GM12864 (cell line): ENCODE data around the gene TOP3B.

Source experiments
- DNase-seq: peaks from one replicate; pipeline ENCODE4 v3.0.0-alpha.2; 2011; ENCODE audit warnings: low read depth
- H3K4me3 ChIP-seq: 2 replicates; pipeline ENCODE4 v1.5.1; 2011; ENCODE audit warnings: mild to moderate bottlenecking, low read depth, low read length, control low read depth
- TF ChIP-seq, protein P1 (sequence below): IDR thresholded peaks from 2 replicates; pipeline ENCODE4 v1.5.1; 2011; ENCODE audit warnings: low read depth, mild to moderate bottlenecking, moderate library complexity, low read length, control low read depth, inconsistent platforms; ENCODE audit errors: missing control alignments

Gene TOP3B

GRCh38 chr22:22011964-22012363 lies 29.4 kb upstream of the TOP3B start:
- H3K4me3 ChIP-seq = no peak overlapping the region
- TF ChIP-seq, protein P1, sequence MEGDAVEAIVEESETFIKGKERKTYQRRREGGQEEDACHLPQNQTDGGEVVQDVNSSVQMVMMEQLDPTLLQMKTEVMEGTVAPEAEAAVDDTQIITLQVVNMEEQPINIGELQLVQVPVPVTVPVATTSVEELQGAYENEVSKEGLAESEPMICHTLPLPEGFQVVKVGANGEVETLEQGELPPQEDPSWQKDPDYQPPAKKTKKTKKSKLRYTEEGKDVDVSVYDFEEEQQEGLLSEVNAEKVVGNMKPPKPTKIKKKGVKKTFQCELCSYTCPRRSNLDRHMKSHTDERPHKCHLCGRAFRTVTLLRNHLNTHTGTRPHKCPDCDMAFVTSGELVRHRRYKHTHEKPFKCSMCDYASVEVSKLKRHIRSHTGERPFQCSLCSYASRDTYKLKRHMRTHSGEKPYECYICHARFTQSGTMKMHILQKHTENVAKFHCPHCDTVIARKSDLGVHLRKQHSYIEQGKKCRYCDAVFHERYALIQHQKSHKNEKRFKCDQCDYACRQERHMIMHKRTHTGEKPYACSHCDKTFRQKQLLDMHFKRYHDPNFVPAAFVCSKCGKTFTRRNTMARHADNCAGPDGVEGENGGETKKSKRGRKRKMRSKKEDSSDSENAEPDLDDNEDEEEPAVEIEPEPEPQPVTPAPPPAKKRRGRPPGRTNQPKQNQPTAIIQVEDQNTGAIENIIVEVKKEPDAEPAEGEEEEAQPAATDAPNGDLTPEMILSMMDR = no peak

DNA sequence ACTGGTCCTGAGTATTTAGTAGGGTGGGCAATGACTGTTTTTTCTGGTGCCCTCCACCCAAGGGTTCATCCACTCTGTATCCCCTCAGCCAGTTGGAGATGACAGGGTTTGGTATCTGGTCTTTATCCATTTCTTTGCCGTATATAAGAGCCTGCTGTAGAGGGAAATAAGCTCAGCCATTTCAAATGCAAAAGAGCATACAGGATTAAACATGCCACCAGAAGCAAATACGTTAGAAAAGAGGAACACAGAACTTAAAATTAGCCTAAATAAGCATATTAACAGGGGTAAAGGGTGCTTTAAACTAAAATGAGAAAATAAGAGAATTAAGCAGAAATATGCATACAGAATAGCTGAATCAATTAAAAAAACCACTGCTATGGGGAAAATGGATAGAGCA lies 27.8 kb upstream of the TOP3B start:
- TF ChIP-seq, protein P1 = no peak
- DNase-seq = no peak
- no peak overlapping the region for H3K4me3 ChIP-seq

More at GRCh38 chr22:22011964-22012363, 29.4 kb upstream of the TOP3B start:
- DNase-seq = no peak

GRCh38 chr22:22009661-22010060 lies 27.1 kb upstream of the TOP3B start:
- TF ChIP-seq, protein P1 = no peak
- H3K4me3 ChIP-seq = no peak overlapping the region
- no peak for DNase-seq

GRCh38 chr22:22006596-22006990 lies 24.0 kb upstream of the TOP3B start:
- no peak overlapping the region for H3K4me3 ChIP-seq
- no peak for DNase-seq
- TF ChIP-seq, protein P1 = no peak

DNA sequence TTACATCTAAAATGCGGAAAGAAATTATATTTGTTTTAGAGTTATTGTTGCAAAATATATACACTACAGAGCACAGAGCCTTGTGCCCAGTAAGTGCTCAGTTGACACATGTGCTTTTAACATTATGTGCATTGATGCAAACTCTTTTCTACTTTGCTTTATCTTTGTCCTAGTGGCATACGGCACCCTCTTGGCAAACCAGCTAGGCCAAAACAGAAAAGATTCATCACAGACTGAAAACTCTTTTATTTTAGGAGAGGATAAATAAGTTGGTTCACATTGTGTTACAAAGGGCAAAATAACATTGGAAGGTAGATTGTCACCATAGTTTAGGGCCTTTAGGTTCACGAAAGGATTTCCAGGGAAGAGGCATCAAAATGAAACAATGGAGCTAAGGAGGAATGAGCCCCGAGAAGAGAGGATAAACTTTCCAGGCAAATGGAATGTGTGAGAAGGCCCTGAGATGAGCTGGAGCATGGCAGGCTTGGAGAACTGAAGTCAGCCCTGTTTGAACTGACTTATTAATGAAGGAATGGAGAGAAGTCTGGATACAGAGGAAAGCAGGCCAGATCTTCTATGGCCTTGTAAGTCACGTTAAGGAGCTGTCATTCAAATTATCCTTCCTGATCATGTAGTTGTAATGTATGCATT lies 23.5 kb upstream of the TOP3B start:
- TF ChIP-seq, protein P1 = no peak

DNA sequence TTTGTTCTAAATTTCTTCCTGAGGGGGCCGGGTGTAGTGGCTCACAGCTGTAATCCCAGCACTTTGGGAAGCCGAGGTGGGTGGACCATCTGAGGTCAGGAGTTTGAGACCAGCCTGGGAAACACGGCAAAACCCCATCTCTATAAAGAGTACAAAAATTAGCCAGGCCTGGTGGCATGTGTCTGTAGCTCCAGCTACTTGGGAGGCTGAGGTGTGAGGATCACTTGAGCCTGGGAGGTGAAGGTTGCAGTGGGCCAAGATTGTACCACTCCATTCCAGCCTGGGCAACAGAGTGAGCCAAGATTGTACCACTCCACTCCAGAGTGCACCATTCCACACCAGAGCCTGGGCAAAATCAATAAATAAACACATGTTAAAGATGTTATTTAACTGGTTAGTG lies 20.6 kb upstream of the TOP3B start:
- no peak for DNase-seq
- H3K4me3 ChIP-seq = no peak overlapping the region
- TF ChIP-seq, protein P1 = no peak

More for the DNA sequence above, 23.5 kb upstream of the TOP3B start:
- DNase-seq = no peak
- no peak overlapping the region for H3K4me3 ChIP-seq

GRCh38 chr22:22002526-22003055 lies 20.0 kb upstream of the TOP3B start:
- no peak overlapping the region for H3K4me3 ChIP-seq
- no peak for DNase-seq
- TF ChIP-seq, protein P1 = no peak
